ENCODE results near the gene FBLL1.

GRCh38 chr5:168563959-168564358 lies 34.9 kb downstream of the FBLL1 start:
- TF ChIP-seq EZH2 (IDR thresholded peaks at IDR 0.05; ENCODE audit: borderline replicate concordance, control insufficient read depth, low read depth, low read length) (no peak), IKZF1 (conservative IDR thresholded peaks at IDR 0.05) (no peak)
